PC-3 (cell line): Measurements from ENCODE around the gene ZEB2. TPM values are rescaled to one million over a fixed set of nuclear protein-coding genes. Genes with fewer than 3 reads are reported as not detected.

Experiments
- ATAC-seq: fragments of 200-7000 bp; cut with Tn5 transposase; 2 replicates; pipeline ENCODE4 v1.9.1; 2020; ENCODE audit warnings: mild to moderate bottlenecking, moderate library complexity
- BruUV-seq: library from RNA; stranded (reverse); fragments of 400-500 nt; replicated peaks from 2 replicates; lab custom pipeline; 2021; lab: Mats Ljungman, UMichigan
- CTCF ChIA-PET: fragments of 300-600 bp; sonication (Branson Sonifier 250); formaldehyde crosslinking; loops from one replicate; lab custom pipeline; 2022; ENCODE audit warnings: antibody characterized with exemption; lab: Charles Lee
- POLR2A ChIA-PET: fragments of 300-600 bp; sonication (Branson Sonifier 250); formaldehyde crosslinking; loops from one replicate; lab custom pipeline; 2022; ENCODE audit warnings: antibody characterized with exemption; ENCODE audit not compliant: unreplicated experiment; lab: Charles Lee
- DNase-seq: peaks from one replicate; pipeline ENCODE4 v3.0.0-alpha.2; 2015
- H2AFZ ChIP-seq: fragments of 300-600 bp; sonication (generic); 2 replicates; pipeline ENCODE4 v1.6.0; 2016; ENCODE audit warnings: antibody characterized with exemption, low read length
- H3F3A ChIP-seq: fragments of 300-600 bp; sonication (generic); one replicate; pipeline ENCODE4 v1.6.0; 2017; ENCODE audit warnings: antibody characterized with exemption, low read length, control low read depth, mild to moderate bottlenecking; ENCODE audit not compliant: unreplicated experiment
- H3K27ac ChIP-seq: fragments of 300-600 bp; sonication (generic); 2 replicates; pipeline ENCODE4 v1.5.1; 2016; ENCODE audit warnings: mild to moderate bottlenecking, low read length
- H3K27me3 ChIP-seq: fragments of 300-600 bp; sonication (generic); 2 replicates; pipeline ENCODE4 v1.6.1; 2016; ENCODE audit warnings: low read length, mixed read lengths
- H3K36me3 ChIP-seq: fragments of 300-600 bp; sonication (generic); 2 replicates; pipeline ENCODE4 v1.6.1; 2016; ENCODE audit warnings: low read depth, mixed run types, low read length, mixed read lengths
- H3K4me1 ChIP-seq: fragments of 300-600 bp; sonication (generic); 2 replicates; pipeline ENCODE4 v1.5.1; 2016; ENCODE audit warnings: low read length; ENCODE audit not compliant: insufficient read depth
- H3K4me2 ChIP-seq: fragments of 300-600 bp; sonication (generic); 2 replicates; pipeline ENCODE4 v1.6.0; 2016; ENCODE audit warnings: low read length
- H3K4me3 ChIP-seq: fragments of 300-600 bp; sonication (generic); 2 replicates; pipeline ENCODE4 v1.5.1; 2016; ENCODE audit warnings: mild to moderate bottlenecking, low read length, mixed read lengths
- H3K79me2 ChIP-seq: fragments of 300-600 bp; sonication (generic); 2 replicates; pipeline ENCODE4 v1.6.1; 2017; ENCODE audit warnings: low read length, mixed read lengths
- H3K9ac ChIP-seq: fragments of 300-600 bp; sonication (generic); 2 replicates; pipeline ENCODE4 v1.6.0; 2016; ENCODE audit warnings: mild to moderate bottlenecking, low read length
- H3K9me2 ChIP-seq: fragments of 300-600 bp; sonication (generic); replicated peaks from 2 replicates; pipeline ENCODE4 v1.6.1; 2016; ENCODE audit warnings: mixed run types, low read length, mixed read lengths
- H3K9me3 ChIP-seq: fragments of 300-600 bp; sonication (generic); 2 replicates; pipeline ENCODE4 v1.6.1; 2016; ENCODE audit warnings: low read length, mixed read lengths
- H4K20me1 ChIP-seq: fragments of 300-600 bp; sonication (generic); 2 replicates; pipeline ENCODE4 v1.6.1; 2016; ENCODE audit warnings: low read length, mixed read lengths
- CTCF ChIP-seq: fragments of 300-600 bp; sonication (generic); conservative IDR thresholded peaks from 2 replicates; pipeline ENCODE4 v1.5.1; 2017; ENCODE audit warnings: antibody characterized with exemption, low read depth, mild to moderate bottlenecking, low read length
- EZH2 ChIP-seq: fragments of 300-600 bp; sonication (generic); IDR thresholded peaks from one replicate; pipeline ENCODE4 v1.6.1; 2017; ENCODE audit warnings: antibody characterized with exemption, mild to moderate bottlenecking, low read length; ENCODE audit not compliant: unreplicated experiment
- EZH2phosphoT487 ChIP-seq: fragments of 300-600 bp; sonication (generic); IDR thresholded peaks from 2 replicates; pipeline ENCODE4 v1.6.1; 2018; ENCODE audit warnings: mild to moderate bottlenecking, antibody characterized with exemption, low read length, borderline replicate concordance
- intact Hi-C: fragments of 100-400 bp; cut with micrococcal nuclease; formaldehyde crosslinking; loops from 2 replicates; pipeline ENCODE4 v1.9.0; 2023
- total RNA-seq: library from RNA; depleted of rRNA; stranded (reverse); fragments of >200 nt; gene quantifications from 2 replicates; pipeline ENCODE4 v1.2.3, GENCODE V29; 2014

ZEB2 gene
- total RNA-seq, 1 experiment from 2014 or later: 1.1 TPM

GRCh38 chr2:144460727-144461307, 59.1 kb downstream of the ZEB2 start:
- ChIA-PET CTCF (no interaction called here), POLR2A (no interaction called here)
- Histone ChIP-seq H3K27me3 (no peaks in the 10 kb centered on the region), H3K9me3 (no peaks in the 10 kb centered on the region), H4K20me1 (no peaks in the 10 kb centered on the region), H3K4me2 (no peak overlapping the region), H3K9me2 (no peaks in the 10 kb centered on the region), H3K27ac (no peak overlapping the region), H3K36me3 (no peaks in the 10 kb centered on the region), H3K9ac (no peak overlapping the region), H3K4me1 (no peaks in the 10 kb centered on the region), H3K4me3 (no peak overlapping the region), H2AFZ (no peak overlapping the region), H3F3A (no peaks in the 10 kb centered on the region), H3K79me2 (no peaks in the 10 kb centered on the region)
- TF ChIP-seq EZH2phosphoT487 (no peak), EZH2 (no peak), CTCF (no peak)
- BruUV-seq: no TSS peak
- DNase-seq (no peak), ATAC-seq (no peak)
- intact Hi-C loops: no loop called here

- DNase-seq (no peak), ATAC-seq (no peak)
- H3K9me3 ChIP-seq: no peaks in the 10 kb centered on the region
- no peak for TF ChIP-seq CTCF
- H3K4me3 ChIP-seq: no peak overlapping the region
- H2AFZ ChIP-seq: no peak overlapping the region
- BruUV-seq: no TSS peak
- ChIA-PET POLR2A (no interaction called here), CTCF (no interaction called here)
- no peaks in the 10 kb centered on the region for H4K20me1 ChIP-seq
- no peaks in the 10 kb centered on the region for H3K9me2 ChIP-seq
- no peaks in the 10 kb centered on the region for H3K27me3 ChIP-seq
- no peaks in the 10 kb centered on the region for H3K36me3 ChIP-seq
- intact Hi-C loops: no loop called here
- no peak overlapping the region for H3K27ac ChIP-seq
- no peaks in the 10 kb centered on the region for H3K79me2 ChIP-seq
- H3K4me1 ChIP-seq: no peaks in the 10 kb centered on the region
- no peak overlapping the region for H3K4me2 ChIP-seq
- no peak overlapping the region for H3K9ac ChIP-seq
- H3F3A ChIP-seq: no peaks in the 10 kb centered on the region
These were observed 60.0 kb downstream of the ZEB2 start for GRCh38 chr2:144459937-144460336.

- Histone ChIP-seq H3K4me3 (no peak overlapping the region), H3F3A (no peaks in the 10 kb centered on the region), H3K27me3 (no peaks in the 10 kb centered on the region), H3K79me2 (no peaks in the 10 kb centered on the region), H3K9ac (no peak overlapping the region), H3K9me2 (no peaks in the 10 kb centered on the region), H3K36me3 (no peaks in the 10 kb centered on the region), H3K9me3 (no peaks in the 10 kb centered on the region), H4K20me1 (no peaks in the 10 kb centered on the region), H3K4me2 (no peak overlapping the region), H3K4me1 (no peaks in the 10 kb centered on the region), H3K27ac (no peak overlapping the region), H2AFZ (no peak overlapping the region)
- intact Hi-C loops: no loop called here
- BruUV-seq: no TSS peak
- ATAC-seq (no peak), DNase-seq (no peak)
- POLR2A ChIA-PET: no interaction called here
- TF ChIP-seq EZH2phosphoT487: no peak
- no peak for TF ChIP-seq CTCF
- TF ChIP-seq EZH2: no peak
- CTCF ChIA-PET: no interaction called here
These were observed 60.6 kb downstream of the ZEB2 start for GRCh38 chr2:144459286-144459685.
